ENCODE results near the gene GAS7. TPM values are rescaled to one million over a fixed set of nuclear protein-coding genes. Genes with fewer than 3 reads are reported as not detected.

Gene GAS7
- total RNA-seq, 1 experiment from 2014 or later = 4.1 TPM

GRCh38 chr17:10192461-10192860 lies 5.9 kb downstream of the GAS7 start:
- Histone ChIP-seq H3K4me1 (ENCODE audit: control insufficient read depth in 1 of 2, insufficient read depth in 2 of 2, low read length in 2 of 2) (no peaks in the 10 kb centered on the region), H3K36me3 (ENCODE audit: control insufficient read depth in 1 of 2, insufficient read depth in 2 of 2, low read length in 2 of 2) (no peaks in the 10 kb centered on the region), H3K9me2 (ENCODE audit: insufficient read depth) (no peaks in the 10 kb centered on the region), H3K27me3 (ENCODE audit: insufficient read depth, low read length) (no peaks in the 10 kb centered on the region; the same call in 1 of the 2 replicates), H4K20me1 (ENCODE audit: insufficient read depth) (no peaks in the 10 kb centered on the region), H2AFZ (ENCODE audit: low read depth, low read length, poor library complexity, severe bottlenecking) (no peak overlapping the region), H3K79me2 (ENCODE audit: insufficient read depth, low read length) (no peaks in the 10 kb centered on the region), H3K9me3 (ENCODE audit: control insufficient read depth in 1 of 2, insufficient read depth in 1 of 2, low read depth in 1 of 2, low read length in 2 of 2) (no peaks in the 10 kb centered on the region), H3K9ac (ENCODE audit: low read length) (no peak overlapping the region), H3K27ac (ENCODE audit: low read depth, low read length) (no peak overlapping the region), H3K4me3 (replicated peaks in 1 of 2; ENCODE audit: low read depth in 1 of 2, low read length in 2 of 2) (no peak overlapping the region), H3K4me2 (ENCODE audit: low read length) (no peak overlapping the region)
- DNase-seq (ENCODE audit: low read depth, low spot score) (no peak), ATAC-seq (no peak)
- BruUV-seq (replicated peaks) = no TSS peak
- intact Hi-C loops (cut with micrococcal nuclease) = no loop called here
- ChIA-PET POLR2A (no interaction called here), CTCF (no interaction called here), RAD21 (ENCODE audit: low non-redundant PET in 1 of 2, low total read pairs in 2 of 2, uncharacterized antibody in 2 of 2, unreplicated experiment in 2 of 2) (no interaction called here)
- TF ChIP-seq SRF (IDR thresholded peaks at IDR 0.05; ENCODE audit: low read depth) = no peak
- no peak for TF ChIP-seq YY1 (IDR thresholded peaks at IDR 0.05; ENCODE audit: extremely low read depth, insufficient replicate concordance, low read depth, low read length)
- TF ChIP-seq CBX3 (IDR thresholded peaks at IDR 0.05; ENCODE audit: low read depth) = no peak
- TF ChIP-seq ZBTB33 (IDR thresholded peaks at IDR 0.05; ENCODE audit: extremely low read depth, insufficient replicate concordance, low read length) = no peak
- no peak for TF ChIP-seq RAD21 (IDR thresholded peaks at IDR 0.05; ENCODE audit: low read depth)
- TF ChIP-seq JUND (IDR thresholded peaks at IDR 0.05) = no peak
- TF ChIP-seq ELF1 (IDR thresholded peaks at IDR 0.05; ENCODE audit: borderline replicate concordance, low read depth) = no peak
- no peak for TF ChIP-seq ATF3 (IDR thresholded peaks at IDR 0.05)
- TF ChIP-seq MAX (IDR thresholded peaks at IDR 0.05) = no peak
- no peak for TF ChIP-seq CTCF (IDR thresholded peaks at IDR 0.05 in 2 of 3, conservative IDR thresholded peaks at IDR 0.05 in 1 of 3; ENCODE audit: borderline replicate concordance in 1 of 3, insufficient read depth in 1 of 3, low read depth in 2 of 3, low read length in 2 of 3)
- no peak for TF ChIP-seq FOSL1 (IDR thresholded peaks at IDR 0.05; ENCODE audit: low read depth)
- TF ChIP-seq CEBPB (IDR thresholded peaks at IDR 0.05; ENCODE audit: low read depth) = no peak

Data from HCT116 (cell line).